Hepatocyte (in vitro differentiated cells): ENCODE data around the gene ZNF587B. TPM values are rescaled to one million over a fixed set of nuclear protein-coding genes. Genes with fewer than 3 reads are reported as not detected.
"Not testable (repeated sequence)": the region's sequence is repeated elsewhere in the genome, so short reads cannot be mapped to it uniquely, and the experiment has no call there.

Source experiments
- DNase-seq: peaks from one replicate; pipeline ENCODE4 v3.0.0-alpha.2; 2016; ENCODE audit warnings: low spot score
- H2AFZ ChIP-seq: fragments of 200-600 bp; sonication (generic); 2 replicates; pipeline ENCODE4 v1.6.0; 2016; ENCODE audit warnings: antibody characterized with exemption, mild to moderate bottlenecking
- H3K27ac ChIP-seq: fragments of 200-600 bp; sonication (generic); 2 replicates; pipeline ENCODE4 v1.5.1; 2016; ENCODE audit warnings: mild to moderate bottlenecking
- H3K27me3 ChIP-seq: fragments of 200-600 bp; sonication (generic); 2 replicates; pipeline ENCODE4 v1.6.1; 2016
- H3K36me3 ChIP-seq: fragments of 200-600 bp; sonication (generic); replicated peaks from 2 replicates; pipeline ENCODE4 v1.5.1; 2016; ENCODE audit warnings: low read depth; ENCODE audit not compliant: insufficient read depth
- H3K4me1 ChIP-seq: fragments of 200-600 bp; sonication (generic); 2 replicates; pipeline ENCODE4 v1.5.1; 2016; ENCODE audit warnings: mild to moderate bottlenecking, moderate library complexity; ENCODE audit not compliant: insufficient read depth
- H3K4me2 ChIP-seq: fragments of 200-600 bp; sonication (generic); 2 replicates; pipeline ENCODE4 v1.6.0; 2016
- H3K4me3 ChIP-seq: fragments of 200-600 bp; sonication (generic); 2 replicates; pipeline ENCODE4 v1.5.1; 2016; ENCODE audit warnings: mild to moderate bottlenecking
- H3K79me2 ChIP-seq: fragments of 200-600 bp; sonication (generic); 2 replicates; pipeline ENCODE4 v1.6.0; 2017; ENCODE audit warnings: mild to moderate bottlenecking
- H3K9me2 ChIP-seq: fragments of 200-600 bp; sonication (generic); replicated peaks from 2 replicates; pipeline ENCODE4 v1.6.0; 2017; ENCODE audit warnings: mild to moderate bottlenecking; ENCODE audit not compliant: insufficient read depth
- H3K9me3 ChIP-seq: fragments of 200-600 bp; sonication (generic); 2 replicates; pipeline ENCODE4 v1.5.1; 2016; ENCODE audit warnings: low read depth, mild to moderate bottlenecking
- H4K20me1 ChIP-seq: fragments of 200-600 bp; sonication (generic); 2 replicates; pipeline ENCODE4 v1.6.0; 2016; ENCODE audit warnings: mild to moderate bottlenecking; ENCODE audit not compliant: insufficient read depth, poor library complexity, severe bottlenecking
- EZH2 ChIP-seq: fragments of 200-600 bp; sonication (generic); IDR thresholded peaks from 2 replicates; pipeline ENCODE4 v1.6.1; 2016; ENCODE audit warnings: antibody characterized with exemption, mild to moderate bottlenecking, borderline replicate concordance
- EZH2phosphoT487 ChIP-seq: fragments of 200-600 bp; sonication (generic); IDR thresholded peaks from one replicate; pipeline ENCODE4 v1.6.1; 2018; ENCODE audit warnings: antibody characterized with exemption, mild to moderate bottlenecking, low read depth, moderate library complexity; ENCODE audit not compliant: unreplicated experiment, severe bottlenecking
- WGBS: methylation state at CpG from one replicate; pipeline ENCODE4 v1.1.6; 2016; ENCODE audit warnings: low lambda C conversion rate; ENCODE audit errors: missing lambda C conversion rate; 5-methylcytosine and 5-hydroxymethylcytosine counted together
- polyA plus RNA-seq: library from polyadenylated mRNA; unstranded; fragments of >200 nt; fragmentation: Nextera tagmentation; extraction: Ambion mirVana; gene quantifications from 2 replicates; pipeline ENCODE4 v1.2.1, GENCODE V29; 2016
- total RNA-seq: library from RNA; depleted of rRNA; stranded (reverse); fragments of >200 nt; gene quantifications from 2 replicates; pipeline ENCODE4 v1.2.3, GENCODE V29; 2014
- TF ChIP-seq, protein P1 (sequence below): fragments of 200-600 bp; sonication (generic); IDR thresholded peaks from 2 replicates; pipeline ENCODE4 v1.5.1; 2016; ENCODE audit warnings: antibody characterized with exemption, mild to moderate bottlenecking; ENCODE audit not compliant: poor library complexity

ZNF587B gene
- total and polyA plus RNA-seq, 2 experiments from 2014 or later, result 1.8 to 16.8 TPM

GRCh38 chr19:57788114-57788692 lies 41.9 kb upstream of the ZNF587B start:
- Histone ChIP-seq H3K4me3 (no peak overlapping the region), H3K27me3 (no peaks in the 10 kb centered on the region), H3K27ac (no peak overlapping the region), H3K9me3 (peaks cover 3% of the 10 kb centered on the region), H3K79me2 (peaks cover 72% of the 10 kb centered on the region), H4K20me1 (no peaks in the 10 kb centered on the region), H3K4me2 (no peak overlapping the region), H3K4me1 (no peaks in the 10 kb centered on the region), H3K9me2 (no peaks in the 10 kb centered on the region), H2AFZ (no peak overlapping the region), H3K36me3 (no peaks in the 10 kb centered on the region)
- no peak for TF ChIP-seq EZH2phosphoT487
- TF ChIP-seq, protein P1, sequence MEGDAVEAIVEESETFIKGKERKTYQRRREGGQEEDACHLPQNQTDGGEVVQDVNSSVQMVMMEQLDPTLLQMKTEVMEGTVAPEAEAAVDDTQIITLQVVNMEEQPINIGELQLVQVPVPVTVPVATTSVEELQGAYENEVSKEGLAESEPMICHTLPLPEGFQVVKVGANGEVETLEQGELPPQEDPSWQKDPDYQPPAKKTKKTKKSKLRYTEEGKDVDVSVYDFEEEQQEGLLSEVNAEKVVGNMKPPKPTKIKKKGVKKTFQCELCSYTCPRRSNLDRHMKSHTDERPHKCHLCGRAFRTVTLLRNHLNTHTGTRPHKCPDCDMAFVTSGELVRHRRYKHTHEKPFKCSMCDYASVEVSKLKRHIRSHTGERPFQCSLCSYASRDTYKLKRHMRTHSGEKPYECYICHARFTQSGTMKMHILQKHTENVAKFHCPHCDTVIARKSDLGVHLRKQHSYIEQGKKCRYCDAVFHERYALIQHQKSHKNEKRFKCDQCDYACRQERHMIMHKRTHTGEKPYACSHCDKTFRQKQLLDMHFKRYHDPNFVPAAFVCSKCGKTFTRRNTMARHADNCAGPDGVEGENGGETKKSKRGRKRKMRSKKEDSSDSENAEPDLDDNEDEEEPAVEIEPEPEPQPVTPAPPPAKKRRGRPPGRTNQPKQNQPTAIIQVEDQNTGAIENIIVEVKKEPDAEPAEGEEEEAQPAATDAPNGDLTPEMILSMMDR, result no peak
- TF ChIP-seq EZH2, result no peak
- DNase-seq, result no peak

GRCh38 chr19:57789288-57789687 lies 40.8 kb upstream of the ZNF587B start:
- Histone ChIP-seq H3K4me2 (no peak overlapping the region), H3K27me3 (no peaks in the 10 kb centered on the region), H3K9me2 (no peaks in the 10 kb centered on the region), H2AFZ (no peak overlapping the region), H3K4me1 (no peaks in the 10 kb centered on the region), H3K4me3 (no peak overlapping the region), H4K20me1 (no peaks in the 10 kb centered on the region), H3K79me2 (peaks cover 70% of the 10 kb centered on the region), H3K9me3 (no peaks in the 10 kb centered on the region), H3K27ac (no peak overlapping the region), H3K36me3 (no peaks in the 10 kb centered on the region)
- TF ChIP-seq EZH2 (no peak), EZH2phosphoT487 (no peak)
- no peak for DNase-seq
- 99% methylated on average over 4 of the region's 4 CpGs for WGBS

GRCh38 chr19:57796580-57796979 lies 33.5 kb upstream of the ZNF587B start:
- not testable (repeated sequence) for H3K36me3 ChIP-seq, H3K27ac ChIP-seq, DNase-seq, H3K4me2 ChIP-seq, H4K20me1 ChIP-seq, H2AFZ ChIP-seq, H3K27me3 ChIP-seq, H3K9me2 ChIP-seq, H3K9me3 ChIP-seq, H3K4me3 ChIP-seq, H3K4me1 ChIP-seq
- 92% methylated on average over 1 of the region's 1 CpG for WGBS
- peaks cover 67% of the 10 kb centered on the region for H3K79me2 ChIP-seq

DNA sequence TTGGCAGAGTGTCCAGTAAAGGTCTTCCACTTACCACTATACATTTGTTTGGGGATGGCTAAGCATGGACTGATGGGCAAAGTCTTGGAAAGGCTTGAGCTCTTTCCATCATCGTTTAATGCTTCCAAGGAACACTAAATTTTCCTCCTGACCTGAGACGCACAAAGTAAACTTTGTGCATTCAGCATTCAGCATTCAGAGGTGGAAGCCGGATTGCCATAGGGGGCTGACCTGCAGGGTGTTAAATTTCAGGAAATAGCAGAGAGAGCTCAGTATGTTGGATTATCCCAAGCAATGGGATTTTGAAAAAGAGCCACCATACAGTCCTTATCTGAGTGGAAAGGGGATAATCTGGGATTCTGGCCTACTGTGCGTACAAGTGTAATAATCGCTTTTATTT lies 29.4 kb upstream of the ZNF587B start:
- no peaks in the 10 kb centered on the region for H3K9me3 ChIP-seq

More for the DNA sequence above, 29.4 kb upstream of the ZNF587B start:
- Histone ChIP-seq H3K4me1 (peaks cover 16% of the 10 kb centered on the region), H3K79me2 (peaks cover 50% of the 10 kb centered on the region), H3K9me2 (no peaks in the 10 kb centered on the region), H2AFZ (no peak overlapping the region), H3K4me2 (no peak overlapping the region), H3K36me3 (no peaks in the 10 kb centered on the region), H3K27ac (no peak overlapping the region), H3K27me3 (no peaks in the 10 kb centered on the region), H3K4me3 (no peak overlapping the region), H4K20me1 (no peaks in the 10 kb centered on the region)
- DNase-seq, result no peak
- TF ChIP-seq EZH2phosphoT487, result no peak
- no peak for TF ChIP-seq EZH2
- TF ChIP-seq, protein P1, result no peak
- 45% methylated on average over 5 of the region's 5 CpGs for whole genome bisulfite sequencing
